AG09309 (cell line): Measurements from ENCODE around the gene TSSC4.

ENCODE experiments used
- DNase-seq: peaks from one replicate; pipeline ENCODE4 v3.0.0-alpha.2; 2010; ENCODE audit warnings: low read depth
- H3K4me3 ChIP-seq: 2 replicates; pipeline ENCODE4 v1.5.1; 2011; ENCODE audit warnings: mild to moderate bottlenecking, low read depth, low read length, moderate library complexity; ENCODE audit not compliant: control insufficient read depth
- CTCF ChIP-seq: IDR thresholded peaks from 2 replicates; pipeline ENCODE4 v1.5.1; 2011; ENCODE audit warnings: mild to moderate bottlenecking, low read depth, low read length, inconsistent platforms; ENCODE audit not compliant: insufficient read depth, control insufficient read depth; ENCODE audit errors: missing control alignments

The TSSC4 gene

DNA sequence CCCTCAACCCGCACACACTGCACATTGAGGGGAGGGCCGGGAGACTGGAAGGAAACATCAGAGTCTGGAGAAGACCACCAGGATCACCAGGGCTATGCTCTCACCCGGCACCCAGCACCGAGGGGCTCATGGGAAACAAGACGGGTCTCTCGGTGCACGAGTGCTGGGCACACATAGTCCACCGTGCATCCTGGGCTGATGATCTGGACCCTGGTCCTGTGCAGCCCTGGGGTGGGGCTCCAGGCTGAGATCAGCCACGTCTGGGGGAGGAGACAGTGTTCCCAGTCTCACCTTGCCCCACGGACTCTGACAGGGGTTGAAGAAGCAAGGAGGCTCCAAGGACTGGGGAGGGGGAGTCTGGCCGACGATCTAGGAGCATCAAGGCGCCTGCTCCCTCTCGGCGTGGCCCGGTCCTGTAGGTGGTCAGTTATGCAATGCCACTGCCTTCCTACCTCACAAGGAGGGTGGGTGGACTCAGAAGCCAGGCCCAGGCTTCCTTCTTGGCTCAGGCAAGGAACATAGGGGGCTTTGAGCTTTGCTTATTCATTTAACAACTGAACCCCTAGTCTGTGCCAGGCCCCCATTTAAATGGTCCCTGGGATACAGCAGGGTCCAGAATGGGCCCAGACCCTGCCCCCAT lies 34.9 kb upstream of the TSSC4 start:
- no peak overlapping the region for H3K4me3 ChIP-seq
- TF ChIP-seq CTCF: no peak

DNA sequence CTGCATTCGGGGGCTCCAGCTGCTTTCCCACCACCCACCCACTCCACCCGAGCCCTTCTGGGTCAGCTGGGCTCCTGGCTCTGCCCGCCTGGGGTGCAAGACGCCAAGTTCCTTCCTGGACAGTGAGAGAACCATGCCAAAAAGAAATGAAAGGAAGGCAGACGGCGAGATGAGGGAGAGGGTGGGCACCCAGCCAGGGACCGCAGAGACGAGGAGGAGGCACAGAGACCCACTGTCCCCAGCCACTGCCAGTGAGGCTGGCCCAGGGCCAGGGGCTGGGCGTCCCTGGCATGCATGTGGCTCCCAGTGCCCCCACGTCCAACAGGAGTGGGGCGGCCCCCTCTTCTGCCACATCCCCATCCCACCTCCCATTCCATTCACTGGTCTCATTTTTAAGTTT lies 34.3 kb upstream of the TSSC4 start:
- no peak for DNase-seq
- no peak for TF ChIP-seq CTCF
- H3K4me3 ChIP-seq: no peak overlapping the region

More for the DNA sequence above, 34.9 kb upstream of the TSSC4 start:
- DNase-seq: no peak

- no peak overlapping the region for H3K4me3 ChIP-seq
- DNase-seq: no peak
- no peak for TF ChIP-seq CTCF
These were observed 33.8 kb upstream of the TSSC4 start for GRCh38 chr11:2366733-2367132.

GRCh38 chr11:2367266-2368160 lies 33.0 kb upstream of the TSSC4 start:
- DNase-seq: no peak
- TF ChIP-seq CTCF: no peak
- no peak overlapping the region for H3K4me3 ChIP-seq

GRCh38 chr11:2368178-2368850 lies 32.2 kb upstream of the TSSC4 start:
- no peak overlapping the region for H3K4me3 ChIP-seq
- TF ChIP-seq CTCF: no peak
- no peak for DNase-seq

- TF ChIP-seq CTCF: no peak
- H3K4me3 ChIP-seq: no peak overlapping the region
- DNase-seq: no peak
These were observed 31.7 kb upstream of the TSSC4 start for GRCh38 chr11:2368851-2369180.
